ENCODE measurements around the gene OCEL1.

- TF ChIP-seq CTCF (IDR thresholded peaks at IDR 0.05; ENCODE audit: low read length) = no peak
- no peak for TF ChIP-seq EZH2 (IDR thresholded peaks at IDR 0.05; ENCODE audit: borderline replicate concordance, low read length)
Measured at GRCh38 chr19:17275441-17276175, 49.6 kb downstream of the OCEL1 start.

Data from OCI-LY1 (cell line).